ENCODE data around the gene DUSP6. TPM values are rescaled to one million over a fixed set of nuclear protein-coding genes. Genes with fewer than 3 reads are reported as not detected.
A peak's percentile ranks its signal among the peaks of the same experiment; 100 is the strongest.

DUSP6 gene
- total RNA-seq, 4 donors from 2014 or later: 22.9 to 83.4 (median 53.2) TPM

GRCh38 chr12:89383235-89384049 is 31.1 kb upstream of the DUSP6 start:
- intact Hi-C loops (cut with DNase I; ENCODE audit: low total_unique reads): no loop called here
- in situ Hi-C loops (cut with MboI; ENCODE audit: low pct_ligation_motif_present in 1 of 4, low pct_unique_long_range_greater_than_20kb in 1 of 4, low sequenced_read_pairs in 3 of 4): no loop called here

GRCh38 chr12:89382328-89382727 is 30.0 kb upstream of the DUSP6 start:
- in situ Hi-C loops (cut with MboI; ENCODE audit: low pct_ligation_motif_present in 1 of 4, low pct_unique_long_range_greater_than_20kb in 1 of 4, low sequenced_read_pairs in 3 of 4): no loop called here
- WGBS, 2 donors (ENCODE audit: low coverage in 1 of 2): 91 to 100% methylated on average over 5 of the region's 5 CpGs

More at GRCh38 chr12:89383235-89384049, 31.1 kb upstream of the DUSP6 start:
- Histone ChIP-seq H3K9me3 (no peaks in the 10 kb centered on the region), H3K4me1 (peaks cover 19 to 73% (median 54%) of the 10 kb centered on the region in 4 donors), H3K36me3 (no peaks in the 10 kb centered on the region), H3K4me3 (no peak overlapping the region), H3K27me3 (no peaks in the 10 kb centered on the region), H3K27ac (peak overlapping the region; percentile 81 to 90 (median 84))
- TF ChIP-seq POLR2AphosphoS5 (IDR thresholded peaks at IDR 0.05): no peak
- TF ChIP-seq EP300 (IDR thresholded peaks at IDR 0.05; ENCODE audit: low read depth): no peak
- TF ChIP-seq CTCF (IDR thresholded peaks at IDR 0.05): no peak
- TF ChIP-seq POLR2A (IDR thresholded peaks at IDR 0.05): no peak
- 55 to 59% methylated on average over 6 of the region's 6 CpGs for WGBS, 2 donors (ENCODE audit: low coverage in 1 of 2)
- DNase-seq: peak; percentile 23

GRCh38 chr12:89379839-89380467 is 27.7 kb upstream of the DUSP6 start:
- WGBS, 2 donors (ENCODE audit: low coverage in 1 of 2): 70 to 78% methylated on average over 5 of the region's 5 CpGs
- H3K4me1 ChIP-seq: peaks cover 22 to 82% (median 55%) of the 10 kb centered on the region in 4 donors
- intact Hi-C loops (cut with DNase I; ENCODE audit: low total_unique reads): no loop called here

More at GRCh38 chr12:89382328-89382727, 30.0 kb upstream of the DUSP6 start:
- intact Hi-C loops (cut with DNase I; ENCODE audit: low total_unique reads): no loop called here
- TF ChIP-seq POLR2A (IDR thresholded peaks at IDR 0.05) (no peak), EP300 (IDR thresholded peaks at IDR 0.05; ENCODE audit: low read depth) (no peak), POLR2AphosphoS5 (IDR thresholded peaks at IDR 0.05) (no peak), CTCF (IDR thresholded peaks at IDR 0.05) (no peak)
- Histone ChIP-seq H3K27ac (peak overlapping the region; percentile 81 to 90 (median 84)), H3K4me1 (peaks cover 19 to 82% (median 58%) of the 10 kb centered on the region in 4 donors), H3K36me3 (no peaks in the 10 kb centered on the region), H3K4me3 (no peak overlapping the region), H3K9me3 (no peaks in the 10 kb centered on the region), H3K27me3 (no peaks in the 10 kb centered on the region)
- no peak for DNase-seq

More at GRCh38 chr12:89379839-89380467, 27.7 kb upstream of the DUSP6 start:
- TF ChIP-seq POLR2AphosphoS5 (IDR thresholded peaks at IDR 0.05): no peak
- no peak for TF ChIP-seq CTCF (IDR thresholded peaks at IDR 0.05)
- no peak for TF ChIP-seq POLR2A (IDR thresholded peaks at IDR 0.05)
- TF ChIP-seq EP300 (IDR thresholded peaks at IDR 0.05; ENCODE audit: low read depth): no peak
- no peak overlapping the region for H3K4me3 ChIP-seq
- H3K36me3 ChIP-seq: no peaks in the 10 kb centered on the region
- no peak for DNase-seq
- H3K9me3 ChIP-seq: no peaks in the 10 kb centered on the region
- in situ Hi-C loops (cut with MboI; ENCODE audit: low pct_ligation_motif_present in 1 of 4, low pct_unique_long_range_greater_than_20kb in 1 of 4, low sequenced_read_pairs in 3 of 4): no loop called here
- H3K27me3 ChIP-seq: no peaks in the 10 kb centered on the region
- peak overlapping the region; percentile 63 to 83 (median 79) for H3K27ac ChIP-seq

Data from transverse colon (tissue), 4 donors.